Nephron (organoid): ENCODE measurements around the gene ARHGEF10L.

ENCODE experiments used
- H3K27ac Mint-ChIP-seq, 3 experiments: 2 replicates each; pipeline ENCODE4 v1.8.0; 2020; ENCODE audit warnings: mixed read lengths in 3 of 3, mild to moderate bottlenecking in 2 of 3, moderate library complexity in 1 of 3
- H3K27me3 Mint-ChIP-seq: 2 replicates; pipeline ENCODE4 v1.8.0; 2021; ENCODE audit warnings: low read depth, mild to moderate bottlenecking, moderate library complexity, mixed read lengths
- H3K36me3 Mint-ChIP-seq: 2 replicates; pipeline ENCODE4 v1.8.0; 2020; ENCODE audit warnings: low read depth, mixed read lengths
- H3K4me1 Mint-ChIP-seq: 2 replicates; pipeline ENCODE4 v1.8.0; 2020; ENCODE audit warnings: mixed read lengths
- H3K4me3 Mint-ChIP-seq, 3 experiments: 2 replicates each; pipeline ENCODE4 v1.8.0; 2020; ENCODE audit warnings: mild to moderate bottlenecking in 3 of 3, mixed read lengths in 3 of 3, moderate library complexity in 2 of 3
- H3K9me3 Mint-ChIP-seq: 2 replicates; pipeline ENCODE4 v1.8.0; 2020; ENCODE audit warnings: mixed read lengths
- TF ChIP-seq, protein P1 (sequence below), 3 experiments: fragments of 200-600 bp; sonication (generic); IDR thresholded peaks; one replicate each; pipeline ENCODE4 v1.5.0; 2021; ENCODE audit warnings: antibody characterized with exemption in 3 of 3; ENCODE audit not compliant: unreplicated experiment in 3 of 3

The ARHGEF10L gene

DNA sequence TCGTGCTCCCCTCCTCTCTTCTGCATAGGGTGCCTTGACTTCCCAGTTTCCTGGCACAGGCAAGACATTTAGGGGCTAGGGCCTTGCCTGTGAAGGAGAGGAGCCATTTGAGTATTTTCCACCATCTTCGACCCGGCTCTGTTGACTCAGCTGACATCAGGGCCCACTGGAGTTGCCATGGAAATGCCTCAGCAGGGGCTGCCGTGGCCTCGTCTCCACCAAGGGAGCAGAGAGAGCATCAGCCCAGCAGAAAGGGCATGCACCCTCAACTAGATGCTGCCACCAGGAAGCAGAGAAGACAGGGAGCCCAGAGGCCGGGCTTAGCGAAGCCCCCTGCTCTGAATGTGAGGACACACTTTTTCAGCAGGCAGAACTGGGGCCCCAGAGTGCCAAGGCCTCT lies 113.8 kb downstream of the ARHGEF10L start:
- H3K27me3 Mint-ChIP-seq: no peaks in the 10 kb centered on the region
- H3K4me3 Mint-ChIP-seq: no peak overlapping the region
- TF ChIP-seq, protein P1, sequence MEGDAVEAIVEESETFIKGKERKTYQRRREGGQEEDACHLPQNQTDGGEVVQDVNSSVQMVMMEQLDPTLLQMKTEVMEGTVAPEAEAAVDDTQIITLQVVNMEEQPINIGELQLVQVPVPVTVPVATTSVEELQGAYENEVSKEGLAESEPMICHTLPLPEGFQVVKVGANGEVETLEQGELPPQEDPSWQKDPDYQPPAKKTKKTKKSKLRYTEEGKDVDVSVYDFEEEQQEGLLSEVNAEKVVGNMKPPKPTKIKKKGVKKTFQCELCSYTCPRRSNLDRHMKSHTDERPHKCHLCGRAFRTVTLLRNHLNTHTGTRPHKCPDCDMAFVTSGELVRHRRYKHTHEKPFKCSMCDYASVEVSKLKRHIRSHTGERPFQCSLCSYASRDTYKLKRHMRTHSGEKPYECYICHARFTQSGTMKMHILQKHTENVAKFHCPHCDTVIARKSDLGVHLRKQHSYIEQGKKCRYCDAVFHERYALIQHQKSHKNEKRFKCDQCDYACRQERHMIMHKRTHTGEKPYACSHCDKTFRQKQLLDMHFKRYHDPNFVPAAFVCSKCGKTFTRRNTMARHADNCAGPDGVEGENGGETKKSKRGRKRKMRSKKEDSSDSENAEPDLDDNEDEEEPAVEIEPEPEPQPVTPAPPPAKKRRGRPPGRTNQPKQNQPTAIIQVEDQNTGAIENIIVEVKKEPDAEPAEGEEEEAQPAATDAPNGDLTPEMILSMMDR (IDR thresholded peaks at IDR 0.05; ENCODE audit: unreplicated experiment in 3 of 3): no peak
- no peaks in the 10 kb centered on the region for H3K9me3 Mint-ChIP-seq
- H3K36me3 Mint-ChIP-seq: peaks cover 28% of the 10 kb centered on the region
- H3K4me1 Mint-ChIP-seq: no peaks in the 10 kb centered on the region
- no peak overlapping the region for H3K27ac Mint-ChIP-seq

DNA sequence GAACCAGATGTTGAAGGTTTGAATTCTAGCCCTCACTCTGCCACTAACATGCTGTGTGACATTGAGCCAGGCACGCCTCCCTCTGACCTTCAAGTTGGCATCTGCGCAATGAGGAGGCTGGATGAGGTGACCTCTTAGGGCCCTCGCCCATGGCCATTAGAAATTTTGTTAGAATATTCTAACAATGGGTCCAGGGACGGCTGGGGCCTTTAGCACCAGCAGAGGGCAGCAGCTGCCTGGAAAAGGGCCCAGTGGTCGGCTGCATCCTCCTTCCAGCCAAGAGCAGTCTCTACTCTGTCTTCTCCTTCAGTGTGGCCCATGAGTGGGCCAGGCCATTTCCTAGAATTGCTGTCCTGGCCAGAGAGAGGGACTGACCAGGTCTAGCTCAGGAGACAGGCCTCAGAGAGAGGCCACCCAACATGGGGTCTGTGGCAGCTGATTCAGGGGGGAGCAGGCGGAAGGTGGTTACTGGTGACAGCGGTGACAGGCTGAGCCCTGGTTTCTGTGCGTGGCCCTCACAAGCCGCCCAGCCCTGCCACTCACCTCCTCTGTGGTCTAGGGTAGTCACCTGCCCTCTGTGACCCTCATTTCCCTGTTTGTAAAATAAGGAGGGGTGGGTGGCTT lies 114.3 kb downstream of the ARHGEF10L start:
- Mint-ChIP-seq H3K9me3 (no peaks in the 10 kb centered on the region), H3K36me3 (peaks cover 33% of the 10 kb centered on the region)

DNA sequence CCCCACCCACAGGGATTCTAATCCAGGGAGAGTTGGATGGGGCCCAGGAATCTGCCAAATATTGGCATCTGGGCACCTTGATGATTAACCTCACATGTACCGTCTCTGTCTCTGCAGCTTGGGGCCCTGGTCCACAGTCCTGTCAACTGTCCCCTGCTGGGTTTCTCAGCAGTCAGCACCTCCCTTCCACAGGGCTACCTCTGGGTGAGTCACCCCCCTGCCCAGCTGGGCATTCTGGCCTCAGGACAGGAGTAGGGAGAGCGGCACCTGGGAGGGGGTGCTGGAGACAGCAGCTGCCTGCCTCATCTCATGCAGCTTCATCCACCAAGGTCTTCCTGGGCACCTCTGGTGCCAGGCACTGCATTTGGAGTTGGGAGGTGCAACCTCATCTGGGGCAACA lies 115.0 kb downstream of the ARHGEF10L start:
- Mint-ChIP-seq H3K27me3 (no peaks in the 10 kb centered on the region), H3K4me1 (no peaks in the 10 kb centered on the region), H3K4me3 (no peak overlapping the region), H3K27ac (no peak overlapping the region), H3K36me3 (peaks cover 31% of the 10 kb centered on the region), H3K9me3 (no peaks in the 10 kb centered on the region)
- TF ChIP-seq, protein P1 (IDR thresholded peaks at IDR 0.05; ENCODE audit: unreplicated experiment in 3 of 3): no peak

More for the DNA sequence above, 114.3 kb downstream of the ARHGEF10L start:
- no peaks in the 10 kb centered on the region for H3K27me3 Mint-ChIP-seq
- H3K4me3 Mint-ChIP-seq: no peak overlapping the region
- TF ChIP-seq, protein P1 (IDR thresholded peaks at IDR 0.05; ENCODE audit: unreplicated experiment in 3 of 3): peak; percentile 76 to 83 (median 77)
- peak overlapping the region in 1 of 3 experiments; percentile 61 for H3K27ac Mint-ChIP-seq
- no peaks in the 10 kb centered on the region for H3K4me1 Mint-ChIP-seq

DNA sequence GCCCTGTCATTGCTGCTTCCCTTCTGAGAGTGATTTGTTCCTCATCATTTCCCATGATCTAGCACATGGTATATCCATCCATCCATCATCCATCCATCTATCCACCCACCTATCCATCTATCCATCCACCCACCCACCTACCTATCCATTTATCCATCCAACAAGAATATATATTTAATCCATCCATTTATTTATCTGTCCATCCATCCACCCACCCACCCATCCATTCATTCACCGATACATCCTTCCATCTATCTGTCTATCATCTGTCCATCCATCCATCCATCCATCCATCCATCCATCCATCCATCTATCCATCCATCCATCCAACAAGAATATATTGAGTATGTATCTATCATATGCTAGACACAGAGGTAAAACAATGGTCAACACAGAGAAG lies 115.7 kb downstream of the ARHGEF10L start:
- no peaks in the 10 kb centered on the region for H3K4me1 Mint-ChIP-seq
- no peaks in the 10 kb centered on the region for H3K9me3 Mint-ChIP-seq
- H3K4me3 Mint-ChIP-seq: no peak overlapping the region
- no peaks in the 10 kb centered on the region for H3K27me3 Mint-ChIP-seq
- TF ChIP-seq, protein P1 (IDR thresholded peaks at IDR 0.05; ENCODE audit: unreplicated experiment in 3 of 3): no peak
- H3K27ac Mint-ChIP-seq: no peak overlapping the region
- H3K36me3 Mint-ChIP-seq: peaks cover 26% of the 10 kb centered on the region

DNA sequence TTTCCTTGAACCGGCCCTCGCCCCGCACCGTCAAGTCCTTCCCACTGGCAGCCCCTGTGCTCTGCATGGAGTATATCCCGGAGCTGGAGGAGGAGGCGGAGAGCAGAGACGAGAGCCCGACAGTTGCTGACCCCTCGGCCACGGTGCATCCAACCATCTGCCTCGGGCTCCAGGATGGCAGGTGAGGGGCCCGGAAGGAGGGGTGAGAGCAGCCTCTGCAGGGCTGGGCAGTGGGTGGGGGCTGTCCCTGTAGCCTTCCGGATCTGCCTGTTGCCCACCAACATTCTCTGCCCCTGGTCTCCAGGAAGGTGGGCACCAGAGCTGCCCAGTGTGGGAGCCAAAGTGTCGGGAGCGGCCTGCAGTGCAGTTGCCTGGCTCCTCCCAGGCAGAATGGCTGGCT lies 116.4 kb downstream of the ARHGEF10L start:
- TF ChIP-seq, protein P1 (IDR thresholded peaks at IDR 0.05; ENCODE audit: unreplicated experiment in 3 of 3): no peak
- no peak overlapping the region for H3K4me3 Mint-ChIP-seq
- H3K27ac Mint-ChIP-seq: no peak overlapping the region
- H3K9me3 Mint-ChIP-seq: no peaks in the 10 kb centered on the region
- peaks cover 26% of the 10 kb centered on the region for H3K36me3 Mint-ChIP-seq
- no peaks in the 10 kb centered on the region for H3K27me3 Mint-ChIP-seq
- no peaks in the 10 kb centered on the region for H3K4me1 Mint-ChIP-seq

DNA sequence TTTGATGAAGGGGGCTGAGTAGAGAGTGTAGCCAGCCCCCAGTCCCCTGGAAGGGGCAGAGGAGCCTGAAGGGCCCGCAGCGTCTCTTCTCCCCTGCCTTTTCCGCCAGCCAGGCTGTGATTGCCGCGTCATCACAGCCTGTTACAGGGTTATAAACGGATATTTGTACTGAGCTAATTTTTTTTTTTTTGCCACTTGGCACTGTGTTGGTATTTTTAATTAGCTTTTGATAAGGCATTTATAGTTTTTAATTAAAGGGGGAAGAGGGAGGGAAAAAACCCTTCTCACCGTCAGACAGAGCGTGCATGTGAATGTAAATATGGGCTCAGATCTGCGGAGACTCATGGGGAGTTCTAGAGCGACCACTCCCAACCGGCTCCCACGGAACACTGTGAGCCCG lies 117.9 kb downstream of the ARHGEF10L start:
- H3K9me3 Mint-ChIP-seq: no peaks in the 10 kb centered on the region

More for the DNA sequence above, 117.9 kb downstream of the ARHGEF10L start:
- TF ChIP-seq, protein P1 (IDR thresholded peaks at IDR 0.05; ENCODE audit: unreplicated experiment in 3 of 3): no peak
- Mint-ChIP-seq H3K27ac (no peak overlapping the region), H3K27me3 (no peaks in the 10 kb centered on the region), H3K4me3 (no peak overlapping the region), H3K4me1 (no peaks in the 10 kb centered on the region), H3K36me3 (peaks cover 26% of the 10 kb centered on the region)
